H1 (cell line): ENCODE data around the gene CTAGE1. TPM values are rescaled to one million over a fixed set of nuclear protein-coding genes. Genes with fewer than 3 reads are reported as not detected.

ENCODE experiments used
- CEBPB ChIP-seq: IDR thresholded peaks from 2 replicates; pipeline ENCODE4 v1.6.1; 2012; ENCODE audit warnings: low read depth, low read length
- CREB1 ChIP-seq: IDR thresholded peaks from 2 replicates; pipeline ENCODE4 v1.6.1; 2012; ENCODE audit warnings: inconsistent platforms
- HDAC2 ChIP-seq, 2 experiments: fragments of 300-600 bp in 1 of 2; sonication (generic) in 1 of 2; IDR thresholded peaks; 2 replicates each; pipeline ENCODE4 v1.6.1; 2011 to 2012; ENCODE audit warnings: low read depth in 2 of 2, low read length in 2 of 2, mild to moderate bottlenecking in 2 of 2, moderate library complexity in 2 of 2, borderline replicate concordance in 1 of 2, inconsistent platforms in 1 of 2
- KDM1A ChIP-seq: fragments of 200-600, 300-600 bp; sonication (generic); IDR thresholded peaks from 2 replicates; pipeline ENCODE4 v1.7.1; 2016; ENCODE audit warnings: mild to moderate bottlenecking, low read length, borderline replicate concordance
- NANOG ChIP-seq: IDR thresholded peaks from 2 replicates; pipeline ENCODE4 v1.6.1; 2011; ENCODE audit warnings: low read length, low read depth, mild to moderate bottlenecking, inconsistent platforms; ENCODE audit not compliant: insufficient read depth, poor library complexity, severe bottlenecking
- RNF2 ChIP-seq: fragments of 200-900, 300-1000 bp; sonication (generic); IDR thresholded peaks from 2 replicates; pipeline ENCODE4 v1.7.1; 2016; ENCODE audit warnings: borderline replicate concordance, low read depth, mild to moderate bottlenecking, antibody characterized with exemption, low read length; ENCODE audit not compliant: poor library complexity, severe bottlenecking; ENCODE audit errors: missing control alignments
- TAF7 ChIP-seq: optimal IDR thresholded peaks from 2 replicates; pipeline ENCODE3; 2011; ENCODE audit warnings: low read depth, mild to moderate bottlenecking, inconsistent platforms, low read length, moderate library complexity, borderline replicate concordance
- polyA plus RNA-seq, 7 experiments: library from polyadenylated mRNA; depleted of rRNA in 3 of 7; stranded (reverse) in 5 of 7; unstranded in 2 of 7; fragments of >200 nt in 5 of 7; fragments of 200-250 nt in 2 of 7; gene quantifications; 1 replicate in 5 of 7; 2 replicates in 1 of 7; 4 replicates in 1 of 7; pipeline versions ENCODE4 v1.2.1 to v1.2.3, GENCODE V29; 2011 to 2013; ENCODE audit warnings: missing spikeins in 2 of 7, mixed read lengths in 2 of 7
- total RNA-seq: library from RNA; stranded (reverse); fragmentation: NEBNext Ultra II Directional; extraction: Animal tissue kit (Norgen Biotek cat#: 25700); gene quantifications from 2 replicates; pipeline ENCODE4 v1.2.1, GENCODE V29; 2021

Gene CTAGE1
- total and polyA plus RNA-seq, 2 of the 8 experiments (the other 6 are each of a cell fraction or from before 2014, with no cell fraction given): not detected

DNA sequence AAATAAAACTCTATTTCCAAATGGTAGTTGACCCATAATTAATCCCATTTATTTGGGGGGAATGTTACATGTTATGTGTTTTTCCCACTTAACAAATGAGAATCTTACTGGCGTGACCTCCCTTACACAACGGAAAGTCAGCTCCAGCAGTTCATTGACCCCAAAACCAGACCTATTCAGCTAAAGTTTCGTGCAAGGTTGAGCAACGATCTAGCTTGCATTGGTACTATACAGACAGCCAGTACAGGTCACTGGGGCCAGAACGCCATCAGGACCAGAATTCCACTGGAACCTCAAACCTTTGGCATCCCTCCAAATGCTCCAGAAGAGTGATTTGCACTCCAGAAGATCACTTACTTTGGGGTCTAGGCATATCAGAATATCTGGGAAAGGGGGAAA is 6.8 kb upstream of the CTAGE1 start (continued):
- no peak for TF ChIP-seq KDM1A
- TF ChIP-seq HDAC2 (IDR thresholded peaks at IDR 0.05; ENCODE audit: borderline replicate concordance in 1 of 2, low read depth in 2 of 2, low read length in 2 of 2): no peak
- no peak for TF ChIP-seq RNF2
- TF ChIP-seq CREB1: no peak
- TF ChIP-seq CEBPB: no peak
- TF ChIP-seq TAF7: no peak
- TF ChIP-seq NANOG: no peak
